Ovary (tissue), 9 donors: ENCODE data around the gene PPP2R2C. TPM values are rescaled to one million over a fixed set of nuclear protein-coding genes. Genes with fewer than 3 reads are reported as not detected.

Source experiments
- DNase-seq, 5 donors: peaks; one replicate each; pipeline ENCODE4 v3.0.0-alpha.2; 2019 to 2020
- H3K27ac ChIP-seq, 2 donors: fragments of 200-600 bp; one replicate each; pipeline versions ENCODE4 v1.5.1 to v1.8.0; 2019 to 2022
- H3K27me3 ChIP-seq: fragments of 200-600 bp; one replicate; pipeline ENCODE4 v1.8.0; 2022
- H3K36me3 ChIP-seq: fragments of 200-600 bp; sonication (generic); one replicate; pipeline ENCODE4 v1.5.1; 2019
- H3K4me1 ChIP-seq: one replicate; pipeline ENCODE4 v1.8.1; 2013; ENCODE audit warnings: mild to moderate bottlenecking, moderate library complexity; ENCODE audit not compliant: insufficient read depth
- H3K4me3 ChIP-seq: fragments of 200-600 bp; sonication (generic); one replicate; pipeline ENCODE4 v1.5.1; 2017
- H3K9me3 ChIP-seq, 2 donors: fragments of 200-600 bp in 1 of 2; sonication (generic) in 1 of 2; one replicate each; pipeline versions ENCODE4 v1.5.1 to v1.8.1; 2013 to 2019; ENCODE audit warnings: mild to moderate bottlenecking in 1 of 2, moderate library complexity in 1 of 2
- CTCF ChIP-seq, 3 donors: fragments of 450-650 bp in 2 of 3; fragments of 200-600 bp in 1 of 3; IDR thresholded peaks; one replicate each; pipeline versions ENCODE4 v1.5.1 to v1.8.0; 2016 to 2022; ENCODE audit warnings: antibody characterized with exemption in 3 of 3, mild to moderate bottlenecking in 1 of 3
- EP300 ChIP-seq: sonication (generic); formaldehyde crosslinking; IDR thresholded peaks from one replicate; pipeline ENCODE4 v1.6.1; 2017; ENCODE audit warnings: antibody characterized with exemption
- POLR2A ChIP-seq: fragments of 450-650 bp; IDR thresholded peaks from one replicate; pipeline ENCODE4 v1.6.1; 2017; ENCODE audit warnings: antibody characterized with exemption, mild to moderate bottlenecking, moderate library complexity
- WGBS, 3 donors: extraction: QIAGEN DNeasy Blood & Tissue Kit in 1 of 3; methylation state at CpG; one replicate each; pipeline versions ENCODE4 v1.1.5 to v1.1.7; 2013 to 2017; 5-methylcytosine and 5-hydroxymethylcytosine counted together
- intact Hi-C, 4 donors: fragments of 100-400 bp; cut with DNase I; formaldehyde crosslinking; loops; one replicate each; pipeline versions ENCODE4 v1.11.0 to v1.15.1; 2022 to 2023
- polyA plus RNA-seq, 2 donors: library from polyadenylated mRNA; stranded (reverse); fragments of 200-250 nt in 1 of 2; fragments of 350-450 nt in 1 of 2; fragmentation: Illumina TruSeq in 1 of 2; extraction: RNeasy Lipid Tissue Mini Kit (QIAGEN cat#74804) in 1 of 2; gene quantifications; one replicate each; pipeline ENCODE4 v1.2.3, GENCODE V29; 2013 to 2014
- total RNA-seq, 7 donors: library from RNA; depleted of rRNA in 2 of 7; stranded (reverse); fragments of >200 nt in 2 of 7; fragmentation: NEBNext Ultra II Directional in 3 of 7; extraction: Animal tissue kit (Norgen Biotek cat#: 25700) in 3 of 7; gene quantifications; one replicate each; pipeline versions ENCODE4 v1.1.0 to v1.2.4, GENCODE V29; 2016 to 2023
- donor health status: DM: no; HTN: no; CAD: no; lungs with moderate emphysema.
- donor health status: DM: no; HTN: no; CAD: no.
- donor health status: Bipolar disorder and iron deficiency.
- donor health status: DM: yes; HTN: yes; CAD: no.
- donor health status: DM: no; HTN: no; CAD: no.
- donor health status: DM: yes; HTN: yes; CAD: no.

PPP2R2C gene
- total and polyA plus RNA-seq, 9 donors, result 0.12 to 4.5 (median 0.77) TPM

GRCh38 chr4:6347511-6348045 is 124.8 kb downstream of the PPP2R2C start:
- no peaks in the 10 kb centered on the region for H3K36me3 ChIP-seq
- no peaks in the 10 kb centered on the region for H3K9me3 ChIP-seq
- WGBS, 3 donors, result 86 to 88% (median 87%) methylated on average over 11 to 17 of the region's 17 CpGs
- no peak overlapping the region for H3K27ac ChIP-seq
- no peaks in the 10 kb centered on the region for H3K4me1 ChIP-seq
- no peak overlapping the region for H3K4me3 ChIP-seq
- H3K27me3 ChIP-seq, result no peaks in the 10 kb centered on the region
- TF ChIP-seq EP300 (no peak), CTCF (IDR thresholded peaks at IDR 0.05) (no peak), POLR2A (no peak)
- no peak for DNase-seq
- intact Hi-C loops, result no loop called here

GRCh38 chr4:6346373-6347110 is 125.9 kb downstream of the PPP2R2C start:
- Histone ChIP-seq H3K4me1 (no peaks in the 10 kb centered on the region), H3K27ac (no peak overlapping the region), H3K9me3 (no peaks in the 10 kb centered on the region), H3K36me3 (no peaks in the 10 kb centered on the region), H3K27me3 (no peaks in the 10 kb centered on the region), H3K4me3 (no peak overlapping the region)
- intact Hi-C loops, result no loop called here
- 85 to 92% (median 89%) methylated on average over 16 of the region's 16 CpGs for WGBS, 3 donors
- no peak for DNase-seq
- no peak for TF ChIP-seq POLR2A
- TF ChIP-seq EP300, result no peak
- TF ChIP-seq CTCF (IDR thresholded peaks at IDR 0.05), result no peak

GRCh38 chr4:6345866-6346265 is 126.5 kb downstream of the PPP2R2C start:
- no peak overlapping the region for H3K27ac ChIP-seq
- TF ChIP-seq EP300 (no peak), POLR2A (no peak), CTCF (IDR thresholded peaks at IDR 0.05) (no peak)
- no peaks in the 10 kb centered on the region for H3K4me1 ChIP-seq
- no peaks in the 10 kb centered on the region for H3K36me3 ChIP-seq
- H3K27me3 ChIP-seq, result no peaks in the 10 kb centered on the region
- WGBS, 3 donors, result 86 to 89% (median 88%) methylated on average over 13 of the region's 13 CpGs
- intact Hi-C loops, result no loop called here
- DNase-seq, result no peak
- H3K4me3 ChIP-seq, result no peak overlapping the region
- H3K9me3 ChIP-seq, result no peaks in the 10 kb centered on the region

DNA sequence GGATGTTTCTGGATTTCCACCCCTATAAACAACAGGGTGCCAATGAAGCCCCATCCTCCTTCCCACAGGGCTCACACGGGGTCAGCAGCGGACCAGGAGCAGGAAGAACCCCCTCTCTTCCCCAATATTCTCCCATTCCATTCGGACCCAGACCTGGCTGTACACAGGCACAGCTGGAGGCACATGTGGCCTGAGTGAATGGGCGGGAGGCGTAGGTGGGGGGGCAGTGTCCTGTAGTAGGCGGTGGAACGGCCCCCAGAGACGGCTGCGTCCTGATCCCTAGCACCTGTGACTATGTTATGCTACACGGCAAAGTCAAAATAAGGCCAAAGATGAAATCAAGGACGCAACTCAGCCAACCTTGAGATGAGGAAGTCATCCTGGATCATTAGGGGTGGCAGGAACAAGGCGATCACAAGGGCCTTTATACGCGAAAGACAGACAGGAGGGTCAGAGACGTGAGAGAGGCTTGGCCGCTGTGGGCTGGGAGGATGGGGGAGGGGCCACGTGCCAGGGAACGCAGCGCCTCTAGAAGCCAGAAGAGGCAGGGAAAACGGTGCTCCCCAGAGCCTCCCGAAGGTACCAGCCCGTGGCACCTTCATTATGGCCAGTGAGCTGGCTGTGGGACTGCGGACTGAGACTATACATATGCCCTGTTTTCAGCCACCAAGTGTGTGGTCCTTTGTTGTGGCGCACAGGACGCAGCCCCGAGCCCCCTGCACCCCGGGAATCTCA is 127.2 kb downstream of the PPP2R2C start:
- WGBS, 3 donors, result 61 to 67% (median 65%) methylated on average over 27 of the region's 27 CpGs
- Histone ChIP-seq H3K27me3 (no peaks in the 10 kb centered on the region), H3K36me3 (no peaks in the 10 kb centered on the region), H3K4me1 (no peaks in the 10 kb centered on the region), H3K4me3 (no peak overlapping the region), H3K9me3 (no peaks in the 10 kb centered on the region), H3K27ac (no peak overlapping the region)
- no peak for TF ChIP-seq POLR2A
- TF ChIP-seq EP300, result no peak
- no peak for TF ChIP-seq CTCF (IDR thresholded peaks at IDR 0.05)
- DNase-seq, result no peak
- intact Hi-C loops, result no loop called here
